GM12891 (cell line): ENCODE data around the gene CCDC3.

Source experiments
- DNase-seq: peaks from one replicate; pipeline ENCODE4 v3.0.0; 2011; ENCODE audit warnings: low spot score; ENCODE audit not compliant: insufficient read length
- FAIRE-seq: peaks from 2 replicates; lab custom pipeline; 2011; peaks lifted over from hg19 to GRCh38; lab: Jason Lieb, UNC
- PAX5 ChIP-seq: IDR thresholded peaks from 2 replicates; pipeline ENCODE4 v1.6.1; 2011; ENCODE audit warnings: low read length, moderate library complexity, mild to moderate bottlenecking; ENCODE audit not compliant: insufficient read depth, severe bottlenecking
- POLR2A ChIP-seq: IDR thresholded peaks from 2 replicates; pipeline ENCODE4 v1.6.1; 2011; ENCODE audit warnings: low read depth, low read length, control low read depth
- POLR2AphosphoS5 ChIP-seq: IDR thresholded peaks from 2 replicates; pipeline ENCODE4 v1.6.1; 2011; ENCODE audit warnings: low read depth, low read length, control low read depth
- POU2F2 ChIP-seq: IDR thresholded peaks from 2 replicates; pipeline ENCODE4 v1.6.1; 2011; ENCODE audit warnings: low read depth, mild to moderate bottlenecking, control low read depth, low read length, moderate library complexity
- SPI1 ChIP-seq: IDR thresholded peaks from 2 replicates; pipeline ENCODE4 v1.6.1; 2011; ENCODE audit warnings: low read depth, low read length, control low read depth
- TAF1 ChIP-seq: IDR thresholded peaks from 2 replicates; pipeline ENCODE4 v1.6.1; 2011; ENCODE audit warnings: low read depth, low read length, control low read depth

CCDC3 gene

GRCh38 chr10:12910835-12911234, 90.7 kb downstream of the CCDC3 start:
- TF ChIP-seq TAF1 (no peak), PAX5 (no peak), SPI1 (no peak), POLR2A (no peak), POLR2AphosphoS5 (no peak), POU2F2 (no peak)
- FAIRE-seq: no peak

GRCh38 chr10:12909836-12910185, 91.7 kb downstream of the CCDC3 start:
- TF ChIP-seq SPI1 (no peak), TAF1 (no peak), PAX5 (no peak), POU2F2 (no peak), POLR2A (no peak), POLR2AphosphoS5 (no peak)
- no peak for FAIRE-seq
- DNase-seq: no peak

More at GRCh38 chr10:12910835-12911234, 90.7 kb downstream of the CCDC3 start:
- DNase-seq: no peak

GRCh38 chr10:12909182-12909835, 92.2 kb downstream of the CCDC3 start:
- DNase-seq (no peak), FAIRE-seq (no peak)
- no peak for TF ChIP-seq TAF1
- TF ChIP-seq SPI1: no peak
- TF ChIP-seq POLR2A: no peak
- no peak for TF ChIP-seq PAX5

- no peak for TF ChIP-seq TAF1
- TF ChIP-seq POU2F2: no peak
- TF ChIP-seq PAX5: no peak
- TF ChIP-seq POLR2A: no peak
- TF ChIP-seq POLR2AphosphoS5: no peak
- FAIRE-seq (no peak), DNase-seq (no peak)
These were observed 92.7 kb downstream of the CCDC3 start for GRCh38 chr10:12908773-12909172.

GRCh38 chr10:12907656-12908055, 93.9 kb downstream of the CCDC3 start:
- DNase-seq (no peak), FAIRE-seq (no peak)
- TF ChIP-seq POU2F2: no peak
- TF ChIP-seq POLR2AphosphoS5: no peak
- no peak for TF ChIP-seq SPI1
- no peak for TF ChIP-seq TAF1
- TF ChIP-seq POLR2A: no peak
- no peak for TF ChIP-seq PAX5

GRCh38 chr10:12906051-12906541, 95.4 kb downstream of the CCDC3 start:
- DNase-seq (no peak), FAIRE-seq (no peak)
- TF ChIP-seq SPI1 (no peak), PAX5 (no peak), POLR2A (no peak), TAF1 (no peak), POLR2AphosphoS5 (no peak), POU2F2 (no peak)

- no peak for TF ChIP-seq TAF1
- DNase-seq (no peak), FAIRE-seq (no peak)
These were observed 96.4 kb downstream of the CCDC3 start for GRCh38 chr10:12905067-12905466.

- TF ChIP-seq TAF1 (no peak), PAX5 (no peak), SPI1 (no peak)
- FAIRE-seq: no peak
- no peak for DNase-seq
These were observed 98.6 kb downstream of the CCDC3 start for GRCh38 chr10:12902851-12903358.

- FAIRE-seq (peak; percentile 75), DNase-seq (peak; percentile 46)
- TF ChIP-seq PAX5: no peak
- no peak for TF ChIP-seq SPI1
- no peak for TF ChIP-seq TAF1
- TF ChIP-seq POLR2A: no peak
- TF ChIP-seq POLR2AphosphoS5: no peak
- no peak for TF ChIP-seq POU2F2
These were observed 99.4 kb downstream of the CCDC3 start for GRCh38 chr10:12902135-12902572.

GRCh38 chr10:12899546-12899945, 102.0 kb downstream of the CCDC3 start:
- FAIRE-seq (no peak), DNase-seq (no peak)
- TF ChIP-seq TAF1 (no peak), POLR2AphosphoS5 (no peak), PAX5 (no peak), POU2F2 (no peak), SPI1 (no peak), POLR2A (no peak)
